ENCODE measurements around the gene ACSF3. TPM values are rescaled to one million over a fixed set of nuclear protein-coding genes. Genes with fewer than 3 reads are reported as not detected.

ACSF3 gene
- total RNA-seq, 1 experiment from 2014 or later: 30.8 TPM

GRCh38 chr16:89131783-89132182 is 38.1 kb downstream of the ACSF3 start:
- in situ Hi-C loops (cut with HindIII; ENCODE audit: low pct_unique_long_range_greater_than_20kb, low sequenced_read_pairs): no loop called here
- ATAC-seq: no peak

GRCh38 chr16:89132194-89133005 is 38.7 kb downstream of the ACSF3 start:
- H3K4me1 ChIP-seq (ENCODE audit: control insufficient read depth, insufficient read depth, low read length): no peaks in the 10 kb centered on the region
- H3K4me3 ChIP-seq (ENCODE audit: low read depth in 2 of 2, low read length in 2 of 2): no peak overlapping the region
- in situ Hi-C loops (cut with HindIII; ENCODE audit: low pct_unique_long_range_greater_than_20kb, low sequenced_read_pairs): no loop called here
- TF ChIP-seq TCF7L2 (IDR thresholded peaks at IDR 0.05; ENCODE audit: low read depth, low read length) (no peak), POLR2AphosphoS5 (IDR thresholded peaks at IDR 0.05; ENCODE audit: low read depth, low read length) (no peak)
- TF ChIP-seq, protein P1, sequence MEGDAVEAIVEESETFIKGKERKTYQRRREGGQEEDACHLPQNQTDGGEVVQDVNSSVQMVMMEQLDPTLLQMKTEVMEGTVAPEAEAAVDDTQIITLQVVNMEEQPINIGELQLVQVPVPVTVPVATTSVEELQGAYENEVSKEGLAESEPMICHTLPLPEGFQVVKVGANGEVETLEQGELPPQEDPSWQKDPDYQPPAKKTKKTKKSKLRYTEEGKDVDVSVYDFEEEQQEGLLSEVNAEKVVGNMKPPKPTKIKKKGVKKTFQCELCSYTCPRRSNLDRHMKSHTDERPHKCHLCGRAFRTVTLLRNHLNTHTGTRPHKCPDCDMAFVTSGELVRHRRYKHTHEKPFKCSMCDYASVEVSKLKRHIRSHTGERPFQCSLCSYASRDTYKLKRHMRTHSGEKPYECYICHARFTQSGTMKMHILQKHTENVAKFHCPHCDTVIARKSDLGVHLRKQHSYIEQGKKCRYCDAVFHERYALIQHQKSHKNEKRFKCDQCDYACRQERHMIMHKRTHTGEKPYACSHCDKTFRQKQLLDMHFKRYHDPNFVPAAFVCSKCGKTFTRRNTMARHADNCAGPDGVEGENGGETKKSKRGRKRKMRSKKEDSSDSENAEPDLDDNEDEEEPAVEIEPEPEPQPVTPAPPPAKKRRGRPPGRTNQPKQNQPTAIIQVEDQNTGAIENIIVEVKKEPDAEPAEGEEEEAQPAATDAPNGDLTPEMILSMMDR (IDR thresholded peaks at IDR 0.05): no peak
- intact Hi-C loops (cut with micrococcal nuclease; ENCODE audit: unreplicated experiment): no loop called here
- no peaks in the 10 kb centered on the region for H3K27me3 ChIP-seq (ENCODE audit: control insufficient read depth, insufficient read depth, low read length)
- H3K9me3 ChIP-seq (ENCODE audit: control insufficient read depth, insufficient read depth, low read depth, low read length): peaks cover 10% of the 10 kb centered on the region; the same call in 1 of the 2 replicates
- no peaks in the 10 kb centered on the region for H3K36me3 ChIP-seq (ENCODE audit: control insufficient read depth, insufficient read depth, low read length)
- DNase-seq (ENCODE audit: low read depth, low spot score) (no peak), ATAC-seq (no peak)
- no TSS peak for BruUV-seq (replicated peaks)
- CTCF ChIA-PET: no interaction called here
- no peak overlapping the region for H3K27ac ChIP-seq (ENCODE audit: low read length)
- POLR2A ChIA-PET: no interaction called here

More at GRCh38 chr16:89131783-89132182, 38.1 kb downstream of the ACSF3 start:
- BruUV-seq (replicated peaks): no TSS peak
- H3K4me1 ChIP-seq (ENCODE audit: control insufficient read depth, insufficient read depth, low read length): no peaks in the 10 kb centered on the region
- DNase-seq (ENCODE audit: low read depth, low spot score): no peak
- POLR2A ChIA-PET: no interaction called here
- no peaks in the 10 kb centered on the region for H3K27me3 ChIP-seq (ENCODE audit: control insufficient read depth, insufficient read depth, low read length)
- H3K9me3 ChIP-seq (ENCODE audit: control insufficient read depth, insufficient read depth, low read depth, low read length): peaks cover 10% of the 10 kb centered on the region; the same call in 1 of the 2 replicates
- TF ChIP-seq REST (IDR thresholded peaks at IDR 0.05; ENCODE audit: insufficient read depth in 1 of 2, low read depth in 2 of 2, low read length in 1 of 2) (no peak), TCF7L2 (IDR thresholded peaks at IDR 0.05; ENCODE audit: low read depth, low read length) (no peak), SIN3A (IDR thresholded peaks at IDR 0.05; ENCODE audit: borderline replicate concordance, insufficient read depth, low read depth, low read length) (no peak), POLR2AphosphoS5 (IDR thresholded peaks at IDR 0.05; ENCODE audit: low read depth, low read length) (no peak)
- TF ChIP-seq, protein P1 (IDR thresholded peaks at IDR 0.05): no peak
- no peak overlapping the region for H3K4me3 ChIP-seq (ENCODE audit: low read depth in 2 of 2, low read length in 2 of 2)
- no peak overlapping the region for H3K27ac ChIP-seq (ENCODE audit: low read length)
- H3K36me3 ChIP-seq (ENCODE audit: control insufficient read depth, insufficient read depth, low read length): no peaks in the 10 kb centered on the region
- intact Hi-C loops (cut with micrococcal nuclease; ENCODE audit: unreplicated experiment): no loop called here
- CTCF ChIA-PET: no interaction called here

Data from Panc1 (cell line).